Loucy (cell line): Measurements from ENCODE around the gene SOX8.

Experiments
- H2AFZ ChIP-seq: fragments of 200-600 bp; sonication (generic); 2 replicates; pipeline ENCODE4 v1.6.0; 2016; ENCODE audit warnings: antibody characterized with exemption, mild to moderate bottlenecking, low read length, moderate library complexity
- H3F3A ChIP-seq: fragments of 200-600 bp; 2 replicates; pipeline ENCODE4 v1.6.0; 2016; ENCODE audit warnings: antibody characterized with exemption, low read depth, mild to moderate bottlenecking
- H3K27me3 ChIP-seq: fragments of 200-600 bp; sonication (generic); 2 replicates; pipeline ENCODE4 v1.6.1; 2014; ENCODE audit warnings: low read length, mild to moderate bottlenecking; ENCODE audit not compliant: insufficient read depth, poor library complexity, severe bottlenecking
- H3K36me3 ChIP-seq: fragments of 200-600 bp; sonication (generic); 2 replicates; pipeline ENCODE4 v1.6.1; 2016; ENCODE audit warnings: low read length; ENCODE audit not compliant: insufficient read depth
- H3K4me1 ChIP-seq: fragments of 200-600 bp; sonication (generic); 2 replicates; pipeline ENCODE4 v1.5.1; 2014; ENCODE audit warnings: low read length, mild to moderate bottlenecking; ENCODE audit not compliant: insufficient read depth, poor library complexity, severe bottlenecking
- H3K4me2 ChIP-seq: fragments of 200-600 bp; sonication (generic); 2 replicates; pipeline ENCODE4 v1.6.0; 2014; ENCODE audit warnings: antibody characterized with exemption, low read length, low read depth, mild to moderate bottlenecking; ENCODE audit not compliant: poor library complexity, severe bottlenecking
- H3K4me3 ChIP-seq: fragments of 200-600 bp; sonication (generic); 2 replicates; pipeline ENCODE4 v1.5.1; 2014; ENCODE audit warnings: low read length, mild to moderate bottlenecking, mixed read lengths; ENCODE audit not compliant: poor library complexity, severe bottlenecking
- H3K79me2 ChIP-seq: fragments of 200-600 bp; sonication (generic); 2 replicates; pipeline ENCODE4 v1.6.1; 2014; ENCODE audit warnings: low read length; ENCODE audit not compliant: insufficient read depth
- H3K9ac ChIP-seq: fragments of 200-600 bp; sonication (generic); 2 replicates; pipeline ENCODE4 v1.6.0; 2014; ENCODE audit warnings: mild to moderate bottlenecking, low read depth, low read length, moderate library complexity; ENCODE audit not compliant: poor library complexity, severe bottlenecking
- H3K9me2 ChIP-seq: fragments of 200-600 bp; sonication (generic); replicated peaks from 2 replicates; pipeline ENCODE4 v1.6.1; 2016; ENCODE audit warnings: low read depth, low read length, mixed read lengths
- H3K9me3 ChIP-seq: fragments of 200-600 bp; sonication (generic); 2 replicates; pipeline ENCODE4 v1.6.1; 2014; ENCODE audit warnings: mild to moderate bottlenecking, antibody characterized with exemption, low read length, low read depth; ENCODE audit not compliant: insufficient read depth
- H4K20me1 ChIP-seq: fragments of 200-600 bp; sonication (generic); 2 replicates; pipeline ENCODE4 v1.6.0; 2014; ENCODE audit warnings: antibody characterized with exemption, low read length, mild to moderate bottlenecking; ENCODE audit not compliant: insufficient read depth, poor library complexity, severe bottlenecking
- CTCF ChIP-seq: fragments of 200-600 bp; sonication (generic); conservative IDR thresholded peaks from 2 replicates; pipeline ENCODE4 v1.5.1; 2014; ENCODE audit warnings: mild to moderate bottlenecking, antibody characterized with exemption, low read length
- EZH2phosphoT487 ChIP-seq: fragments of 200-600 bp; IDR thresholded peaks from 2 replicates; pipeline ENCODE4 v1.6.1; 2018; ENCODE audit warnings: antibody characterized with exemption, mild to moderate bottlenecking, moderate library complexity, borderline replicate concordance

The SOX8 gene

GRCh38 chr16:977896-978295, 3.7 kb upstream of the SOX8 start:
- Histone ChIP-seq H3K9me3 (no peaks in the 10 kb centered on the region), H3K79me2 (no peaks in the 10 kb centered on the region), H4K20me1 (no peaks in the 10 kb centered on the region), H3K9ac (no peak overlapping the region), H3K4me1 (no peaks in the 10 kb centered on the region), H3K4me2 (no peak overlapping the region), H3F3A (no peaks in the 10 kb centered on the region), H3K4me3 (no peak overlapping the region), H2AFZ (no peak overlapping the region), H3K36me3 (no peaks in the 10 kb centered on the region), H3K27me3 (no peaks in the 10 kb centered on the region), H3K9me2 (no peaks in the 10 kb centered on the region)
- TF ChIP-seq EZH2phosphoT487 (no peak), CTCF (no peak)

- Histone ChIP-seq H3K9me3 (no peaks in the 10 kb centered on the region), H3F3A (no peaks in the 10 kb centered on the region), H3K9me2 (no peaks in the 10 kb centered on the region), H3K4me2 (no peak overlapping the region), H3K79me2 (no peaks in the 10 kb centered on the region), H3K36me3 (no peaks in the 10 kb centered on the region), H2AFZ (no peak overlapping the region), H3K27me3 (no peaks in the 10 kb centered on the region), H4K20me1 (no peaks in the 10 kb centered on the region), H3K9ac (no peak overlapping the region), H3K4me3 (no peak overlapping the region), H3K4me1 (no peaks in the 10 kb centered on the region)
- TF ChIP-seq CTCF: no peak
- TF ChIP-seq EZH2phosphoT487: no peak
These were observed 3.2 kb upstream of the SOX8 start for GRCh38 chr16:978403-978802.

- no peaks in the 10 kb centered on the region for H3K4me1 ChIP-seq
- H3K9me2 ChIP-seq: no peaks in the 10 kb centered on the region
- no peak overlapping the region for H3K4me2 ChIP-seq
- no peaks in the 10 kb centered on the region for H3F3A ChIP-seq
- no peak overlapping the region for H3K4me3 ChIP-seq
- no peaks in the 10 kb centered on the region for H3K9me3 ChIP-seq
- no peaks in the 10 kb centered on the region for H3K36me3 ChIP-seq
- no peaks in the 10 kb centered on the region for H3K27me3 ChIP-seq
- TF ChIP-seq EZH2phosphoT487: no peak
- TF ChIP-seq CTCF: no peak
- H3K79me2 ChIP-seq: no peaks in the 10 kb centered on the region
- H3K9ac ChIP-seq: no peak overlapping the region
- H4K20me1 ChIP-seq: no peaks in the 10 kb centered on the region
- no peak overlapping the region for H2AFZ ChIP-seq
These were observed 2.4 kb upstream of the SOX8 start for GRCh38 chr16:979147-979546.
